ENCODE data around the gene FRA10AC1. TPM values are rescaled to one million over a fixed set of nuclear protein-coding genes. Genes with fewer than 3 reads are reported as not detected.

FRA10AC1 gene
- total and polyA plus RNA-seq, 2 of the 13 experiments (the other 11 are each of a cell fraction or from before 2014, with no cell fraction given) = 5.3 to 7.4 TPM

DNA sequence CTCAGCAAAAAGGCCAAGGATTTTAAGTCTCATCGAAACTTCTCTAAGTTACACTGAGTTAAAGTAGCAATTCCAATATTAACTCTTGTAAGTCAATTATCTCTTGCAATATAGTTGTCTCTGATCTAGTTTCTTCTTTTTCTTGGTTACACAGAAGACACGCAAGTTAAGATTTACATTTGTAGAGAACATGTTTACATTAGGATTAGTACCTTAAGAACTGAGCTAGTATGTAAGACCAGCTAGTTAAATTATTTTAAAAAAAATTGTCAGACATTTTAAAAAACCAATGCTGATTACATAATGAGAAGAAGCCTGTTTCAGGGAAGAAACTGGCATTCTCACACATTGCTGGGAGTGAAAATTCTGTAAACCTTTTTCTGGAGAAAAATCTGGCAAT lies 31.4 kb downstream of the FRA10AC1 start (continued):
- TF ChIP-seq REPIN1 (CRISPR knock-in tag; IDR thresholded peaks at IDR 0.05; ENCODE audit: borderline replicate concordance, low read depth) (no peak), ZNF484 (CRISPR knock-in tag; IDR thresholded peaks at IDR 0.05; ENCODE audit: borderline replicate concordance, low read depth) (no peak), ZEB1 (IDR thresholded peaks at IDR 0.05; ENCODE audit: insufficient replicate concordance, low read depth) (no peak), PHB2 (IDR thresholded peaks at IDR 0.05; ENCODE audit: partially characterized antibody) (no peak), PITX1 (CRISPR knock-in tag; IDR thresholded peaks at IDR 0.05) (peak; percentile 82), SKIL (CRISPR knock-in tag; IDR thresholded peaks at IDR 0.05; ENCODE audit: borderline replicate concordance) (no peak), HMGXB3 (CRISPR knock-in tag; IDR thresholded peaks at IDR 0.05; ENCODE audit: borderline replicate concordance) (no peak), ELF1 (CRISPR knock-in tag; IDR thresholded peaks at IDR 0.05) (no peak), AGO2 (optimal IDR thresholded peaks at IDR 0.05; ENCODE audit: low read depth, low read length) (no peak), THAP11 (CRISPR knock-in tag; IDR thresholded peaks at IDR 0.05) (0 out of 2 replicates have a peak, but pooled peaks have one; percentile 9), ZNF746 (CRISPR knock-in tag; IDR thresholded peaks at IDR 0.05) (no peak), NCOA1 (CRISPR knock-in tag; IDR thresholded peaks at IDR 0.05) (no peak), TBL1XR1 (IDR thresholded peaks at IDR 0.05; ENCODE audit: borderline replicate concordance, low read length, partially characterized antibody) (no peak), ZNF253 (CRISPR knock-in tag; IDR thresholded peaks at IDR 0.05; ENCODE audit: borderline replicate concordance) (no peak), MYNN (CRISPR knock-in tag; IDR thresholded peaks at IDR 0.05; ENCODE audit: low read depth) (no peak), EED (CRISPR knock-in tag; IDR thresholded peaks at IDR 0.05) (no peak), FOXA1 (IDR thresholded peaks at IDR 0.05) (no peak), FOXA1 (CRISPR knock-in tag; IDR thresholded peaks at IDR 0.05) (0 out of 2 replicates have a peak, but pooled peaks have one; percentile 12), EHMT2 (IDR thresholded peaks at IDR 0.05; ENCODE audit: borderline replicate concordance, low read depth, low read length) (no peak), EP300 (IDR thresholded peaks at IDR 0.05; ENCODE audit: low read depth in 2 of 2, low read length in 2 of 2) (no peak), EP300 (CRISPR knock-in tag; IDR thresholded peaks at IDR 0.05; ENCODE audit: borderline replicate concordance) (no peak)
- TF ChIP-seq, protein P1, sequence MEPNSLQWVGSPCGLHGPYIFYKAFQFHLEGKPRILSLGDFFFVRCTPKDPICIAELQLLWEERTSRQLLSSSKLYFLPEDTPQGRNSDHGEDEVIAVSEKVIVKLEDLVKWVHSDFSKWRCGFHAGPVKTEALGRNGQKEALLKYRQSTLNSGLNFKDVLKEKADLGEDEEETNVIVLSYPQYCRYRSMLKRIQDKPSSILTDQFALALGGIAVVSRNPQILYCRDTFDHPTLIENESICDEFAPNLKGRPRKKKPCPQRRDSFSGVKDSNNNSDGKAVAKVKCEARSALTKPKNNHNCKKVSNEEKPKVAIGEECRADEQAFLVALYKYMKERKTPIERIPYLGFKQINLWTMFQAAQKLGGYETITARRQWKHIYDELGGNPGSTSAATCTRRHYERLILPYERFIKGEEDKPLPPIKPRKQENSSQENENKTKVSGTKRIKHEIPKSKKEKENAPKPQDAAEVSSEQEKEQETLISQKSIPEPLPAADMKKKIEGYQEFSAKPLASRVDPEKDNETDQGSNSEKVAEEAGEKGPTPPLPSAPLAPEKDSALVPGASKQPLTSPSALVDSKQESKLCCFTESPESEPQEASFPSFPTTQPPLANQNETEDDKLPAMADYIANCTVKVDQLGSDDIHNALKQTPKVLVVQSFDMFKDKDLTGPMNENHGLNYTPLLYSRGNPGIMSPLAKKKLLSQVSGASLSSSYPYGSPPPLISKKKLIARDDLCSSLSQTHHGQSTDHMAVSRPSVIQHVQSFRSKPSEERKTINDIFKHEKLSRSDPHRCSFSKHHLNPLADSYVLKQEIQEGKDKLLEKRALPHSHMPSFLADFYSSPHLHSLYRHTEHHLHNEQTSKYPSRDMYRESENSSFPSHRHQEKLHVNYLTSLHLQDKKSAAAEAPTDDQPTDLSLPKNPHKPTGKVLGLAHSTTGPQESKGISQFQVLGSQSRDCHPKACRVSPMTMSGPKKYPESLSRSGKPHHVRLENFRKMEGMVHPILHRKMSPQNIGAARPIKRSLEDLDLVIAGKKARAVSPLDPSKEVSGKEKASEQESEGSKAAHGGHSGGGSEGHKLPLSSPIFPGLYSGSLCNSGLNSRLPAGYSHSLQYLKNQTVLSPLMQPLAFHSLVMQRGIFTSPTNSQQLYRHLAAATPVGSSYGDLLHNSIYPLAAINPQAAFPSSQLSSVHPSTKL (CRISPR knock-in tag; IDR thresholded peaks at IDR 0.05) = peak; percentile 51

Measured in HepG2 (cell line).